ENCODE results near the gene OCA2.

DNA sequence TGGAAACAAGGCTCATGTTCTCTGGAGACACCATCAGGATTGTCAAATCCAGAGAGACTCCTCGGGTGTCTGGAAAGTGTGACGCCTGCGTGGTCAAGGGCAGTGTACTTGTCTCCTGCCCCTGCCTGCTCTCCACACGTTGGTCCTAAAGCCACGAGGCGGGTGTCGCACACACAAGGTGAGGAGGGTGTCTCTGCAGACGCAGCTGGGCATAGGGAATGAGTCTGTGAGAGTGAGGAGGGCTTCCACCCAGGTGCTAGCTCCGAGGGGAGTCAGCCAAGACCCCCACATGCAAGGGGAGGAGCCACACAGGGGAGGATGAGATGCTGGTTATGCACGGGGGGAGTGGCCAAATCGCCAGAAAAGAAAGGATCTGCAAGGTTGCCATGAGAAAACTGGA is 27.9 kb upstream of the OCA2 start:
- TF ChIP-seq EZH2phosphoT487 (IDR thresholded peaks at IDR 0.05; ENCODE audit: low read depth), result no peak
- TF ChIP-seq, protein P1, sequence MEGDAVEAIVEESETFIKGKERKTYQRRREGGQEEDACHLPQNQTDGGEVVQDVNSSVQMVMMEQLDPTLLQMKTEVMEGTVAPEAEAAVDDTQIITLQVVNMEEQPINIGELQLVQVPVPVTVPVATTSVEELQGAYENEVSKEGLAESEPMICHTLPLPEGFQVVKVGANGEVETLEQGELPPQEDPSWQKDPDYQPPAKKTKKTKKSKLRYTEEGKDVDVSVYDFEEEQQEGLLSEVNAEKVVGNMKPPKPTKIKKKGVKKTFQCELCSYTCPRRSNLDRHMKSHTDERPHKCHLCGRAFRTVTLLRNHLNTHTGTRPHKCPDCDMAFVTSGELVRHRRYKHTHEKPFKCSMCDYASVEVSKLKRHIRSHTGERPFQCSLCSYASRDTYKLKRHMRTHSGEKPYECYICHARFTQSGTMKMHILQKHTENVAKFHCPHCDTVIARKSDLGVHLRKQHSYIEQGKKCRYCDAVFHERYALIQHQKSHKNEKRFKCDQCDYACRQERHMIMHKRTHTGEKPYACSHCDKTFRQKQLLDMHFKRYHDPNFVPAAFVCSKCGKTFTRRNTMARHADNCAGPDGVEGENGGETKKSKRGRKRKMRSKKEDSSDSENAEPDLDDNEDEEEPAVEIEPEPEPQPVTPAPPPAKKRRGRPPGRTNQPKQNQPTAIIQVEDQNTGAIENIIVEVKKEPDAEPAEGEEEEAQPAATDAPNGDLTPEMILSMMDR (IDR thresholded peaks at IDR 0.05; ENCODE audit: low read depth, low read length), result no peak
